H1 (cell line): ENCODE results near the gene NME7. TPM values are rescaled to one million over a fixed set of nuclear protein-coding genes. Genes with fewer than 3 reads are reported as not detected.

Experiments used
- CTCF ChIA-PET: fragments of 300-600 bp; sonication (Branson Sonifier 250); formaldehyde crosslinking; loops from one replicate; lab custom pipeline; 2021; ENCODE audit not compliant: partially characterized antibody; lab: Charles Lee
- POLR2A ChIA-PET: fragments of 300-600 bp; sonication (Branson Sonifier 250); formaldehyde crosslinking; loops from one replicate; lab custom pipeline; 2021; ENCODE audit warnings: inconsistent platforms; ENCODE audit not compliant: partially characterized antibody; lab: Charles Lee
- DNase-seq, 2 experiments: peaks; one replicate each; pipeline versions ENCODE4 v3.0.0 to v3.0.0-alpha.2; 2010 to 2022; ENCODE audit warnings: low spot score in 2 of 2, low read depth in 1 of 2, mixed read lengths in 1 of 2
- FAIRE-seq: peaks from 2 replicates; lab custom pipeline; 2011; peaks lifted over from hg19 to GRCh38; lab: Jason Lieb, UNC
- H2AFZ ChIP-seq: 2 replicates; pipeline ENCODE4 v1.8.1; 2012; ENCODE audit warnings: low read length, inconsistent platforms
- H2AK5ac ChIP-seq: 2 replicates; pipeline ENCODE4 v1.6.1; 2013; ENCODE audit warnings: low read depth, low read length
- H2BK120ac ChIP-seq: replicated peaks from 2 replicates; pipeline ENCODE3; 2013; ENCODE audit warnings: low read depth, low read length, inconsistent platforms
- H2BK12ac ChIP-seq: 2 replicates; pipeline ENCODE4 v1.6.1; 2013; ENCODE audit warnings: low read depth, low read length
- H2BK15ac ChIP-seq: 2 replicates; pipeline ENCODE4 v1.6.1; 2013; ENCODE audit warnings: low read length
- H2BK20ac ChIP-seq: 2 replicates; pipeline ENCODE4 v1.6.1; 2013; ENCODE audit warnings: low read length
- H2BK5ac ChIP-seq: 2 replicates; pipeline ENCODE4 v1.6.1; 2013; ENCODE audit warnings: low read depth, low read length
- H3K14ac ChIP-seq: 2 replicates; pipeline ENCODE4 v1.6.1; 2013; ENCODE audit warnings: inconsistent platforms; ENCODE audit not compliant: insufficient read length
- H3K18ac ChIP-seq: 2 replicates; pipeline ENCODE4 v1.6.1; 2013; ENCODE audit warnings: low read length; ENCODE audit errors: extremely low read depth
- H3K23ac ChIP-seq: 2 replicates; pipeline ENCODE4 v1.6.1; 2013; ENCODE audit warnings: inconsistent platforms; ENCODE audit not compliant: insufficient read length
- H3K23me2 ChIP-seq: 2 replicates; pipeline ENCODE4 v1.6.1; 2013; ENCODE audit warnings: low read depth, low read length
- H3K27ac ChIP-seq: 2 replicates; pipeline ENCODE4 v1.6.1; 2011; ENCODE audit warnings: low read depth, low read length, inconsistent platforms
- H3K27me3 ChIP-seq, 4 experiments: replicated peaks in 1 of 4; 1 replicate in 1 of 4; 2 replicates in 3 of 4; pipeline versions ENCODE4 v1.6.1 to v1.8.1; 2011 to 2013; ENCODE audit warnings: low read length in 3 of 4, mild to moderate bottlenecking in 3 of 4, inconsistent platforms in 2 of 4, mixed read lengths in 2 of 4, moderate library complexity in 1 of 4; ENCODE audit not compliant: control insufficient read depth in 3 of 4, insufficient read depth in 3 of 4; ENCODE audit errors: extremely low read depth in 1 of 4
- H3K36me3 ChIP-seq, 4 experiments: 2 replicates each; pipeline versions ENCODE4 v1.6.1 to v1.8.1; 2011 to 2013; ENCODE audit warnings: mild to moderate bottlenecking in 4 of 4, low read length in 3 of 4, moderate library complexity in 2 of 4, control low read depth in 1 of 4, inconsistent platforms in 1 of 4; ENCODE audit not compliant: insufficient read depth in 4 of 4, control insufficient read depth in 2 of 4
- H3K4ac ChIP-seq: replicated peaks from 2 replicates; pipeline ENCODE3; 2013; ENCODE audit warnings: low read length, low read depth, mixed read lengths, inconsistent platforms; ENCODE audit not compliant: insufficient read length
- H3K4me1 ChIP-seq, 4 experiments: replicated peaks in 1 of 4; 1 replicate in 1 of 4; 2 replicates in 3 of 4; pipeline versions ENCODE4 v1.6.1 to v1.8.1; 2011 to 2013; ENCODE audit warnings: low read length in 3 of 4, inconsistent platforms in 2 of 4, mixed read lengths in 1 of 4; ENCODE audit not compliant: insufficient read depth in 4 of 4, control insufficient read depth in 3 of 4
- H3K4me2 ChIP-seq, 2 experiments: 2 replicates each; pipeline versions ENCODE4 v1.6.1 to v1.8.1; 2011 to 2013; ENCODE audit warnings: low read depth in 2 of 2, low read length in 2 of 2, control low read depth in 1 of 2, inconsistent platforms in 1 of 2, mild to moderate bottlenecking in 1 of 2; ENCODE audit not compliant: insufficient read depth in 1 of 2
- H3K4me3 ChIP-seq, 4 experiments: fragments of 200-600, 300-600 bp in 1 of 4; sonication (generic), shearing (Covaris generic), sonication (Bioruptor Twin) in 1 of 4; 2 replicates each; pipeline versions ENCODE4 v1.5.1 to v1.8.1; 2011 to 2016; ENCODE audit warnings: low read length in 4 of 4, low read depth in 3 of 4, control low read depth in 2 of 4, inconsistent platforms in 2 of 4, mild to moderate bottlenecking in 2 of 4, mixed read lengths in 1 of 4, moderate library complexity in 1 of 4; ENCODE audit not compliant: insufficient read depth in 2 of 4; ENCODE audit errors: extremely low read depth in 1 of 4
- H3K56ac ChIP-seq: replicated peaks from 2 replicates; pipeline ENCODE3; 2013; ENCODE audit warnings: low read depth, mild to moderate bottlenecking, mixed read lengths, low read length, inconsistent platforms; ENCODE audit not compliant: insufficient read length
- H3K79me1 ChIP-seq: 2 replicates; pipeline ENCODE4 v1.6.1; 2013; ENCODE audit warnings: low read depth, low read length, control low read depth
- H3K79me2 ChIP-seq, 2 experiments: 2 replicates each; pipeline versions ENCODE4 v1.6.1 to v1.8.1; 2012 to 2013; ENCODE audit warnings: low read length in 2 of 2, mild to moderate bottlenecking in 2 of 2, inconsistent platforms in 1 of 2; ENCODE audit not compliant: insufficient read depth in 2 of 2, control insufficient read depth in 1 of 2
- H3K9ac ChIP-seq, 4 experiments: replicated peaks in 1 of 4; 1 replicate in 1 of 4; 2 replicates in 3 of 4; pipeline versions ENCODE4 v1.6.1 to v1.8.1; 2011 to 2013; ENCODE audit warnings: low read depth in 3 of 4, low read length in 3 of 4, control low read depth in 2 of 4, mild to moderate bottlenecking in 2 of 4, moderate library complexity in 2 of 4, inconsistent platforms in 1 of 4; ENCODE audit errors: extremely low read depth in 1 of 4
- H3K9me3 ChIP-seq, 2 experiments: 2 replicates each; pipeline versions ENCODE4 v1.6.1 to v1.8.1; 2012 to 2013; ENCODE audit warnings: mild to moderate bottlenecking in 2 of 2, moderate library complexity in 2 of 2, control low read depth in 1 of 2, inconsistent platforms in 1 of 2, low read depth in 1 of 2, low read length in 1 of 2, mixed read lengths in 1 of 2; ENCODE audit not compliant: insufficient read depth in 2 of 2
- H4K20me1 ChIP-seq, 2 experiments: replicated peaks in 1 of 2; 2 replicates each; pipeline versions ENCODE3 to v1.8.1; 2011 to 2013; ENCODE audit warnings: inconsistent platforms in 2 of 2, low read length in 2 of 2, mild to moderate bottlenecking in 1 of 2; ENCODE audit not compliant: insufficient read depth in 2 of 2, control insufficient read depth in 1 of 2
- H4K5ac ChIP-seq: 2 replicates; pipeline ENCODE4 v1.6.1; 2013; ENCODE audit warnings: low read length, low read depth, mixed read lengths, inconsistent platforms; ENCODE audit not compliant: insufficient read length
- H4K8ac ChIP-seq: 2 replicates; pipeline ENCODE4 v1.8.0; 2013; ENCODE audit warnings: mild to moderate bottlenecking, moderate library complexity, low read length, inconsistent platforms; ENCODE audit not compliant: insufficient read depth; ENCODE audit errors: extremely low read depth
- H4K91ac ChIP-seq: replicated peaks from 2 replicates; pipeline ENCODE3; 2013; ENCODE audit warnings: low read length, mixed read lengths, inconsistent platforms; ENCODE audit not compliant: insufficient read length
- BACH1 ChIP-seq: IDR thresholded peaks from 2 replicates; pipeline ENCODE4 v1.6.1; 2012; ENCODE audit warnings: low read length, improper control_type of control experiment
- CTBP2 ChIP-seq: IDR thresholded peaks from 2 replicates; pipeline ENCODE4 v1.7.0; 2011; ENCODE audit warnings: borderline replicate concordance, mild to moderate bottlenecking, moderate library complexity, mixed read lengths, low read length; ENCODE audit not compliant: insufficient read depth, insufficient read length
- FOSL1 ChIP-seq: IDR thresholded peaks from 2 replicates; pipeline ENCODE4 v1.6.1; 2011; ENCODE audit warnings: mild to moderate bottlenecking, low read depth, low read length, moderate library complexity; ENCODE audit not compliant: insufficient read depth
- GABPA ChIP-seq: IDR thresholded peaks from 2 replicates; pipeline ENCODE4 v1.6.1; 2011; ENCODE audit warnings: mild to moderate bottlenecking, low read length, moderate library complexity, borderline replicate concordance; ENCODE audit not compliant: insufficient read depth
- KDM4A ChIP-seq: IDR thresholded peaks from one replicate; pipeline ENCODE4 v1.7.1; 2012; ENCODE audit warnings: low read depth, mild to moderate bottlenecking, moderate library complexity, low read length, inconsistent platforms; ENCODE audit not compliant: severe bottlenecking
- NRF1 ChIP-seq: IDR thresholded peaks from 2 replicates; pipeline ENCODE4 v1.6.1; 2011; ENCODE audit warnings: mild to moderate bottlenecking, low read depth, low read length, improper control_type of control experiment
- POLR2A ChIP-seq, 2 experiments: IDR thresholded peaks; 1 replicate in 1 of 2; 2 replicates in 1 of 2; pipeline ENCODE4 v1.6.1; 2011; ENCODE audit warnings: low read depth in 2 of 2, low read length in 2 of 2, mild to moderate bottlenecking in 2 of 2; ENCODE audit errors: control extremely low read depth in 1 of 2
- RFX5 ChIP-seq: IDR thresholded peaks from 2 replicates; pipeline ENCODE4 v1.6.1; 2011; ENCODE audit warnings: low read depth, low read length, improper control_type of control experiment, borderline replicate concordance
- SAP30 ChIP-seq: fragments of 300-600 bp; sonication (generic); IDR thresholded peaks from 2 replicates; pipeline ENCODE4 v1.7.1; 2012; ENCODE audit warnings: low read length, moderate library complexity, mild to moderate bottlenecking, inconsistent platforms; ENCODE audit not compliant: insufficient read depth, insufficient replicate concordance
- SIN3A ChIP-seq, 2 experiments: IDR thresholded peaks in 1 of 2; conservative IDR thresholded peaks in 1 of 2; 2 replicates each; pipeline ENCODE4 v1.6.1; 2011 to 2012; ENCODE audit warnings: low read length in 2 of 2, improper control_type of control experiment in 1 of 2, low read depth in 1 of 2, mild to moderate bottlenecking in 1 of 2
- SIRT6 ChIP-seq: IDR thresholded peaks from one replicate; pipeline ENCODE4 v1.7.1; 2012; ENCODE audit warnings: low read length, inconsistent platforms
- ZNF274 ChIP-seq: IDR thresholded peaks from 2 replicates; pipeline ENCODE4 v1.7.0; 2012; ENCODE audit warnings: low read length, borderline replicate concordance; ENCODE audit errors: extremely low read depth
- WGBS, 2 experiments: shearing (Covaris generic) in 1 of 2; methylation state at CpG; one replicate each; pipeline versions ENCODE4 v1.1.6 to v1.1.7; 2013 to 2015; ENCODE audit warnings: low lambda C conversion rate in 2 of 2, mixed read lengths in 2 of 2, inconsistent platforms in 1 of 2, low coverage in 1 of 2, missing lambda C conversion rate in 1 of 2; ENCODE audit not compliant: insufficient replicate concordance in 2 of 2, insufficient coverage in 1 of 2, insufficient read length in 1 of 2; ENCODE audit errors: extremely low coverage in 1 of 2, missing lambda C conversion rate in 1 of 2; 5-methylcytosine and 5-hydroxymethylcytosine counted together
- polyA plus RNA-seq, 7 experiments: library from polyadenylated mRNA; depleted of rRNA in 3 of 7; stranded (reverse) in 5 of 7; unstranded in 2 of 7; fragments of >200 nt in 5 of 7; fragments of 200-250 nt in 2 of 7; gene quantifications; 1 replicate in 5 of 7; 2 replicates in 1 of 7; 4 replicates in 1 of 7; pipeline versions ENCODE4 v1.2.1 to v1.2.3, GENCODE V29; 2011 to 2013; ENCODE audit warnings: missing spikeins in 2 of 7, mixed read lengths in 2 of 7
- total RNA-seq: library from RNA; stranded (reverse); fragmentation: NEBNext Ultra II Directional; extraction: Animal tissue kit (Norgen Biotek cat#: 25700); gene quantifications from 2 replicates; pipeline ENCODE4 v1.2.1, GENCODE V29; 2021
- TF ChIP-seq, protein P1 (sequence below): IDR thresholded peaks from 2 replicates; pipeline ENCODE4 v1.6.1; 2011; ENCODE audit warnings: low read depth, mild to moderate bottlenecking, low read length; ENCODE audit not compliant: insufficient read depth

The NME7 gene
- total and polyA plus RNA-seq, 2 of the 8 experiments (the other 6 are each of a cell fraction or from before 2014, with no cell fraction given), result 11.6 to 28.5 TPM

- no peak overlapping the region for H2AFZ ChIP-seq
- H3K79me1 ChIP-seq, result no peaks in the 10 kb centered on the region
- H3K79me2 ChIP-seq, result no peaks in the 10 kb centered on the region
- H3K23me2 ChIP-seq, result no peaks in the 10 kb centered on the region
- H3K4me3 ChIP-seq, result no peak overlapping the region
- no peak overlapping the region for H3K56ac ChIP-seq
- no peak overlapping the region; the same call in 1 of the 2 replicates for H2BK5ac ChIP-seq
- DNase-seq, result no peak
- TF ChIP-seq KDM4A (no peak), NRF1 (no peak), CTBP2 (no peak), SAP30 (no peak), BACH1 (no peak), SIRT6 (no peak), SIN3A (conservative IDR thresholded peaks at IDR 0.05 in 1 of 2, IDR thresholded peaks at IDR 0.05 in 1 of 2; ENCODE audit: low read depth in 1 of 2, low read length in 2 of 2) (no peak), FOSL1 (no peak), RFX5 (no peak), POLR2A (IDR thresholded peaks at IDR 0.05; ENCODE audit: control extremely low read depth in 1 of 2, low read depth in 2 of 2, low read length in 2 of 2) (no peak), GABPA (no peak), ZNF274 (no peak)
- TF ChIP-seq, protein P1, sequence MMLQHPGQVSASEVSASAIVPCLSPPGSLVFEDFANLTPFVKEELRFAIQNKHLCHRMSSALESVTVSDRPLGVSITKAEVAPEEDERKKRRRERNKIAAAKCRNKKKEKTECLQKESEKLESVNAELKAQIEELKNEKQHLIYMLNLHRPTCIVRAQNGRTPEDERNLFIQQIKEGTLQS, result no peak
- no peak overlapping the region for H3K4me2 ChIP-seq
- H3K14ac ChIP-seq, result no peak overlapping the region
- no peak overlapping the region for H4K8ac ChIP-seq
- no peak overlapping the region for H2BK15ac ChIP-seq
- no peaks in the 10 kb centered on the region for H3K36me3 ChIP-seq
- no peak overlapping the region for H3K23ac ChIP-seq
- H2AK5ac ChIP-seq, result no peak overlapping the region
- no peak overlapping the region for H2BK20ac ChIP-seq
- no peaks in the 10 kb centered on the region for H4K20me1 ChIP-seq
- H3K9ac ChIP-seq, result no peak overlapping the region
- H3K27me3 ChIP-seq, result no peaks in the 10 kb centered on the region
- CTCF ChIA-PET, result interaction anchor here (3.5 to 4.3 kb wide), 2 partner anchors 235 to 742 kb away, joined by 16 to 36 read pairs; no protein-coding TSS in a partner anchor
- H2BK120ac ChIP-seq, result no peak overlapping the region
- no peak overlapping the region for H2BK12ac ChIP-seq
- peaks cover 0 to 2% (median 0%) of the 10 kb centered on the region in 4 experiments; a peak in 2 of 7 replicates for H3K4me1 ChIP-seq
- H3K18ac ChIP-seq, result no peak overlapping the region
- no peak overlapping the region for H4K91ac ChIP-seq
- H3K9me3 ChIP-seq, result peaks cover 4 to 7% of the 10 kb centered on the region in 2 experiments; a peak in 3 of 4 replicates
- FAIRE-seq, result no peak
- H3K27ac ChIP-seq, result no peak overlapping the region
- 93% methylated on average over 3 of the region's 3 CpGs; no CpG with 5 or more reads in 1 of the 2 experiments for WGBS, 2 experiments
- POLR2A ChIA-PET, result no interaction called here
- H4K5ac ChIP-seq, result no peak overlapping the region
- H3K4ac ChIP-seq, result no peak overlapping the region
These were observed 21.5 kb downstream of the NME7 start for GRCh38 chr1:169346036-169346589.
